Stimulated activated CD4-positive, alpha-beta T cell treated with anti-CD3 and anti-CD28 coated beads, Interleukin-2, amount 100 ng/mL, for 24 hours (primary cell): ENCODE results near the gene PTPN12.

ENCODE experiments used
- DNase-seq, 2 donors: peaks; one replicate each; pipeline ENCODE4 v3.0.0-alpha.2; 2020

PTPN12 gene

DNA sequence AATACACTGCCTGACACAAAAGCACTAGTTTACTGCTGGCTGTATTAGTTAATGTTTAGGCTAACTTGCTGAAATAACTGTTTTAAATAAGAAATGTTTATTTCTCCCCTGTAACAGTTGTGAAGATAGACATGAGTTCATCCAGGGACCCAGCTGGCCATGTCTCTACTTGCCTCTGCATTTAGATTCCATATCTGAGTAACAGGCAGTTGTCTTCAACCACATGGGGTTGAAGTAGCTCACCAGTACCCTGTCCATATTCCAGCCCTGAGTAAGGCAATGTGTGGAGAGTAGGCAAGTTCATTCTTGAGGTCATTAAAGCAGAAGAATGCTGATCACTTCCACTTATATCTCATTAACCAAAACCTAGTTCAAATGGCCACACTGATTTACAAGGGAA lies 128.1 kb downstream of the PTPN12 start:
- DNase-seq, result no peak

DNA sequence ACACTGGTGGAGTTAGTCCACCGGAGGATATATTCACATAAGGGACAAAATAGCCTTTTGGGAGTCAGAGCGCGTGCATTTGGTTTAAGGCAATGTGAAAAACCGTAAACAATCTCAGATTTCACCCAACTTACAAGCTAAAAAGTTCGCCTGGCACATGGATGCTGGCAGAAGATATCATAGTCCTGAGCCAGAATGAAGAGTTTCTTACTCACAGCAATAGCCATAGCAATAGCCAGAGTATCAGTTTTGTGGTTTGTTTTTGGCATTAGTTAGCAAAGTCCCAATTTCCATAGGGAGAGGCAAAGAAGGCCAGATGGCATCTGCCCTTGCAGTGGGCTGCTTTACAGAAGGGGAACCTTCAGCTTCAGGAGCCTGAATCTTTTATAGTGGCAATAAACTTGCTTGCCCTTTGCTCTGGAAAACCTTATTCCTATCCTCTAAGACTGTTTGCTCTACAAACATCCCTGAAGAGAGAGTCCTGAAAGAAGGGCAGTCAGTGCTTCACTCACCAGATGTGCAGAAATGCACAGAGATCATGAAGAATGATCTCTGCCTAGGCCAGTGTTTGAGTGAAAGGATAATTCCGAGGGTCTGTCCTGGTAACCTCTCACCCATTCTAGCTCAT lies 130.5 kb downstream of the PTPN12 start:
- no peak for DNase-seq

DNA sequence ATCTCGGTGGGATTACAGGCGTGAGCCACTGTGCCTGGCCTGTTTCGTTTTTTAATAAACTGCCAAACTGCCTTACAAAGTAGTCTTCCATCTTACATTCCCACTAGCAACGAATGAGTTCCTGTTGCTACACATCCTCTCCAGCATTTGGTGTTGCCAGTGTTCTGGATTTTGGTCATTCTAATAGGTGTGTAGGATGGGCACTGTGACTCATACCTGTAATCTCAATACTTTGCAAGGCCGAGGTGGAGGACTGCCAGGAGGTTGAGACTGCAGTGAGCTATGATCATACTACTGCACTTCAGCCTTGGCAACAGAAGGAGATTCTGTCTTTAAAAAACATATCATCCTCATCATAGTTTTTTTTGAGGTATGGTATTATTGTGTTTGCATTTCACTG lies 137.8 kb downstream of the PTPN12 start:
- DNase-seq, result no peak

DNA sequence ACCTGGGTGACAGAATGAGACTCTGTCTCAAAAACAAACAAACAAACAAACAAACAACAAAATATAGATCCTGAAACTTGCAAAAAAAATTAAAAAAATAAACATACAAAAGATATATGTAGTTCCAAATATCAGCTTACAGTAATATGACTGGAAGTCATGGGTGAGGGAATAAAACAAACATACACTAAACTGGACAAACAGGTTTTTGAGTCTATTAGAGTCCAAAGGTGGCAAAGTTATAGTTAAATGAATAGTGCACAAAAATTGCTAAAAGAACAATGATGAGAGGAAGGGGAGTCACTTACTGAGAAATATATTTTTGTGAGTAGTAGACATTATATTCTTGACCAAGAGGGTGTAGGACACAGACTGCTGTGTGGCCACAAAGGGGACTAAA lies 142.5 kb downstream of the PTPN12 start:
- no peak for DNase-seq

DNA sequence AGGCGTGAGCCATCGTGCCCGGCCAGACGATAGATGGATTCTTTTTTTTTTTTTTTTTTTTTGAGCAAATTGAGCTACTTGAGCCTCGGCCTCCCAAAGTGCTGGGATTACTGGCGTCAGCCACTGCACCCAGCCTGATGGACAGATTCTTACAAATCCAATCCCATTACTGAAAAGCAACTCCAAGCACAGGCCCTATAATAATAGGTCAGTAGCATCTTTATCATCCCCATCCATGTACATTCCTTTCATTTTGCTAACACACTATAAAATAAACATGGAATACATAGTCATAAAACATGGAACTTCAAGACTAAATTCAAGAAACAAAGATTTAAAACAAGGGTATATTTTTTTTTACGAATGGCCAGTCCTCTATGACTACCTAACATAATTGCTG lies 143.2 kb downstream of the PTPN12 start:
- DNase-seq, result no peak

DNA sequence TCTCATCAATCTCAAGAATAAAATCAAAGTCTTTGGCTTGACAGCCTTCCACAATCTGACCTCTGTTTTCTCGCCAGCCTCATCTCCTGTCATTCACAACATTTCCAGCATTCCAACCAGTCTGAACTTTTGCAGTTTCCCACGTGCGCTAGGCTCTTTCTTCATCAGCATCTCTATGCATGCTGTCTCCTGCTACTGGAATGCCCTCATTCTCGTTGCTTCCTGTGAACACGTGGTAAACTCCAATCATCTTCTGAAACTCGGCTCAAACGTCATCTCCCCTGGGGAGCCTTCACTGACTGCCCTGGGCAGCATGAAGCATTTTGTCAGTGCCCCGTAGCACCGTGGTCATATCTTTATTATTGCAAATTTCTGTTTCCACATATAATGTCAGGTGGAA lies 146.9 kb downstream of the PTPN12 start:
- no peak for DNase-seq

DNA sequence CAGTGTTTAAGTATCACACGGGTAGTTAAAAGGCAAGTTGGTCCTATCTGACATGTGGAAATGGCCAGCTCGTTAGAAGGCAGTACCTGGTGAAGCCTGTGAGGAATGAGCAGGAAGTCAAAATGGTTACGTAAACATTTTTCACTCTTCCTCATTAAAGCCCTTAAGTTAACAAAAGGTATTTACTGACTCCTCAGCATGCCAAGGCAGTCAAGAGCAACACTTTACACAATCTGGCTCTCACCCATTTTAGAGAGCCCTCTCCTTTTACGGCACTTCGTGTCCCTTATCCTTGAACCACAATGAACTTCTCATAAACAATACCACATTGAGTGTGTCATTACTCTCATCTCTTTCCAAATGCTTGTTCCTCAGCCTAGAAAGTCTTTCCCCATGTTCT lies 148.1 kb downstream of the PTPN12 start:
- DNase-seq, result no peak

DNA sequence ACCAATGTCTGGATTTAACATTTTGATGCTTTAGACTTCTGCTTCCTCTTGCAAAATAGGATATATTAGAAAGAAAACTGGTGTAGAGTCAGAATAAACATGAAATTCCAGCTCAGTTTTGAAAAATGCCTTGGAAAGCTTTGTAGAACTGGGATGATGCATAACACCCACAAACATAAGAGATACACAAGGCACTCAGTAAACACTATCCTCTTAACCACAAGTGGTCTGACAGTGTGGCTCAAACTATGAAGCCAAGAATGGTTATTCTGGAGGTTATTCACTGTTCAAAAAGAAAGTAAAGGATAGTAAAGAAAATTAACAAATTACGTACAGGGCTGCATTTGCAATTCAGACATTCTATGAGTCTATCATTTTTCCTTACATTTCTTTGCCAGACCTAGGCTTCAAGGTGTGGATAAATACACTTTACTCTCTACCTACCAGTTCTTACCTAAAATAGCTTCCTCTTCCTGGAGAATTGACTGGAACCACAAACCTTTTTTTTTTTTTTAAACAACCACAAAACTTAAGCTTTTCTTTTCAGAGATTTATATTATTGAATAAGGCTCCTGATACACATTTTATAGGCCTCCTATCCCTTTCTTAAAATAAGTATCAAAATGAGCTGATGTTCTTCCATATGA lies 150.1 kb downstream of the PTPN12 start:
- no peak for DNase-seq

DNA sequence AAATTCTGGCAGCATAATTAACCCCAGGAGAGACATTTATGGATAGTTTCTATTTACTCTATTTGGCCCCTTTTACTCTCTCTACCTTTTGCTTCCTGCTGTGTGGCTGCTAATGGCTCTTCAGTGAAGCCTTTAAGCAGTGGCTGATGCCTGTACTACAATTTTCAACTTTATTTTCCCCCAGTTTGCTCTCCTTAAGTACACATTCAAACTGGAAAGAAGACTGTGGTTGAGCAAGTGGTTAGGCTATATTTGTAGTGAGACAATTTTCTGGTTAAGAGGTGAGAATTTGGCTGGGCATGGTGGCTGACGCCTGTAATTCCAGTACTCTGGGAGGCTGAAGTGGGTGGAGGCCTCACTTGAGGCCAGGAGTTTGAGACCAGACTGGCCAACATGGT lies 150.7 kb downstream of the PTPN12 start:
- DNase-seq, result peak in 1 of 2 donors; percentile 20
